IMR-90 (cell line): ENCODE data around the gene TAF1. TPM values are rescaled to one million over a fixed set of nuclear protein-coding genes. Genes with fewer than 3 reads are reported as not detected.

Source experiments
- ATAC-seq: fragments of 200-7000 bp; cut with Tn5 transposase; 2 replicates; pipeline ENCODE4 v1.9.1; 2020; ENCODE audit warnings: low read depth, mild to moderate bottlenecking, moderate library complexity
- BruUV-seq: library from RNA; stranded (reverse); fragments of 400-500 nt; replicated peaks from 2 replicates; lab custom pipeline; 2021; lab: Mats Ljungman, UMichigan
- CTCF ChIA-PET: fragments of 300-600 bp; formaldehyde crosslinking; extraction: SDS; loops from one replicate; lab custom pipeline; 2021; ENCODE audit warnings: antibody characterized with exemption; lab: Yijun Ruan, JAX
- POLR2A ChIA-PET: fragments of 300-600 bp; sonication (Branson Sonifier 250); formaldehyde crosslinking; loops from one replicate; lab custom pipeline; 2022; ENCODE audit warnings: antibody characterized with exemption; ENCODE audit not compliant: unreplicated experiment; lab: Charles Lee
- DNase-seq: peaks from one replicate; pipeline ENCODE4 v3.0.0; 2013
- H2AFZ ChIP-seq: replicated peaks from 2 replicates; pipeline ENCODE3; 2013; ENCODE audit warnings: low read length, mild to moderate bottlenecking; ENCODE audit not compliant: poor library complexity
- H2AK5ac ChIP-seq: 2 replicates; pipeline ENCODE4 v1.6.1; 2013; ENCODE audit warnings: low read depth, low read length, inconsistent platforms
- H2AK9ac ChIP-seq: replicated peaks from 2 replicates; pipeline ENCODE3; 2013; ENCODE audit warnings: mild to moderate bottlenecking, low read depth, low read length, moderate library complexity; ENCODE audit not compliant: poor library complexity
- H2BK120ac ChIP-seq: 2 replicates; pipeline ENCODE4 v1.6.1; 2013; ENCODE audit warnings: low read depth, low read length, inconsistent platforms
- H2BK15ac ChIP-seq: 3 replicates; pipeline ENCODE4 v1.6.1; 2013; ENCODE audit warnings: low read depth, low read length, inconsistent platforms
- H2BK20ac ChIP-seq: 2 replicates; pipeline ENCODE4 v1.6.1; 2013; ENCODE audit warnings: low read depth, mild to moderate bottlenecking, inconsistent platforms, low read length, moderate library complexity
- H2BK5ac ChIP-seq: 2 replicates; pipeline ENCODE4 v1.6.1; 2013; ENCODE audit warnings: mild to moderate bottlenecking, low read depth, low read length, inconsistent platforms; ENCODE audit not compliant: poor library complexity, severe bottlenecking
- H3K14ac ChIP-seq: replicated peaks from 2 replicates; pipeline ENCODE4 v1.6.1; 2013; ENCODE audit warnings: low read depth, low read length, inconsistent platforms
- H3K18ac ChIP-seq: 2 replicates; pipeline ENCODE4 v1.6.1; 2013; ENCODE audit warnings: low read depth, low read length, control low read depth
- H3K23ac ChIP-seq: 2 replicates; pipeline ENCODE4 v1.6.1; 2013; ENCODE audit warnings: low read depth, low read length, inconsistent platforms
- H3K27ac ChIP-seq: 2 replicates; pipeline ENCODE4 v1.5.1; 2013; ENCODE audit warnings: mild to moderate bottlenecking, control low read depth, low read length; ENCODE audit not compliant: insufficient read depth
- H3K27me3 ChIP-seq: 2 replicates; pipeline ENCODE4 v1.6.1; 2013; ENCODE audit warnings: low read length; ENCODE audit not compliant: control insufficient read depth, insufficient read depth
- H3K36me3 ChIP-seq: 2 replicates; pipeline ENCODE4 v1.6.1; 2013; ENCODE audit warnings: low read length, mixed read lengths; ENCODE audit not compliant: control insufficient read depth, insufficient read depth
- H3K4ac ChIP-seq: 2 replicates; pipeline ENCODE4 v1.6.1; 2013; ENCODE audit warnings: low read depth, low read length, inconsistent platforms
- H3K4me1 ChIP-seq: 2 replicates; pipeline ENCODE4 v1.6.1; 2013; ENCODE audit warnings: low read length, mixed read lengths; ENCODE audit not compliant: control insufficient read depth, insufficient read depth
- H3K4me2 ChIP-seq: 2 replicates; pipeline ENCODE4 v1.6.1; 2013; ENCODE audit warnings: low read depth, mild to moderate bottlenecking, control low read depth, low read length, moderate library complexity
- H3K4me3 ChIP-seq: 2 replicates; pipeline ENCODE4 v1.5.1; 2013; ENCODE audit warnings: low read depth, mild to moderate bottlenecking, control low read depth, low read length, moderate library complexity; ENCODE audit not compliant: insufficient read depth
- H3K56ac ChIP-seq: 2 replicates; pipeline ENCODE4 v1.6.1; 2013; ENCODE audit warnings: low read length, inconsistent platforms; ENCODE audit not compliant: insufficient read depth; ENCODE audit errors: extremely low read depth
- H3K79me1 ChIP-seq, 2 experiments: 2 replicates each; pipeline ENCODE4 v1.6.1; 2013; ENCODE audit warnings: low read length in 2 of 2, inconsistent platforms in 1 of 2, low read depth in 1 of 2
- H3K9ac ChIP-seq: 2 replicates; pipeline ENCODE4 v1.6.1; 2013; ENCODE audit warnings: low read depth, low read length, control low read depth
- H3K9me1 ChIP-seq: 2 replicates; pipeline ENCODE4 v1.6.1; 2013; ENCODE audit warnings: low read length, inconsistent platforms; ENCODE audit not compliant: insufficient read depth
- H3K9me3 ChIP-seq: 2 replicates; pipeline ENCODE4 v1.6.1; 2013; ENCODE audit warnings: low read length; ENCODE audit not compliant: control insufficient read depth, insufficient read depth
- H4K20me1 ChIP-seq: 2 replicates; pipeline ENCODE4 v1.6.1; 2013; ENCODE audit warnings: low read length, inconsistent platforms; ENCODE audit not compliant: insufficient read depth
- H4K5ac ChIP-seq: 2 replicates; pipeline ENCODE4 v1.6.1; 2013; ENCODE audit warnings: mild to moderate bottlenecking, low read depth, low read length, control low read depth
- H4K8ac ChIP-seq, 2 experiments: 2 replicates each; pipeline ENCODE4 v1.6.1; 2013; ENCODE audit warnings: low read depth in 2 of 2, low read length in 2 of 2, control low read depth in 1 of 2, inconsistent platforms in 1 of 2
- H4K91ac ChIP-seq: 2 replicates; pipeline ENCODE4 v1.6.1; 2013; ENCODE audit warnings: low read depth, low read length, inconsistent platforms; ENCODE audit not compliant: insufficient read depth
- BHLHE40 ChIP-seq: fragments of 150-350 bp; IDR thresholded peaks from 2 replicates; pipeline ENCODE4 v1.6.1; 2016; ENCODE audit warnings: mild to moderate bottlenecking, low read depth, low read length
- CEBPB ChIP-seq: IDR thresholded peaks from 2 replicates; pipeline ENCODE4 v1.6.1; 2012; ENCODE audit warnings: low read depth, low read length, improper control_type of control experiment
- CHD1 ChIP-seq: IDR thresholded peaks from 2 replicates; pipeline ENCODE4 v1.6.1; 2012; ENCODE audit warnings: low read depth, low read length, improper control_type of control experiment
- CTCF ChIP-seq: conservative IDR thresholded peaks from 2 replicates; pipeline ENCODE4 v1.5.1; 2012; ENCODE audit warnings: mild to moderate bottlenecking, low read depth, low read length, improper control_type of control experiment
- ELK1 ChIP-seq: fragments of 150-350 bp; IDR thresholded peaks from 2 replicates; pipeline ENCODE4 v1.6.1; 2016; ENCODE audit warnings: low read depth, mild to moderate bottlenecking, low read length, moderate library complexity, borderline replicate concordance
- FOS ChIP-seq: fragments of 150-350 bp; IDR thresholded peaks from 2 replicates; pipeline ENCODE4 v1.6.1; 2016; ENCODE audit warnings: low read depth, low read length
- MAFK ChIP-seq: IDR thresholded peaks from 2 replicates; pipeline ENCODE4 v1.6.1; 2012; ENCODE audit warnings: low read depth, low read length, improper control_type of control experiment
- MAZ ChIP-seq: IDR thresholded peaks from 2 replicates; pipeline ENCODE4 v1.6.1; 2012; ENCODE audit warnings: low read depth, mild to moderate bottlenecking, low read length, improper control_type of control experiment, moderate library complexity, borderline replicate concordance
- MXI1 ChIP-seq: IDR thresholded peaks from 2 replicates; pipeline ENCODE4 v1.6.1; 2012; ENCODE audit warnings: low read depth, mild to moderate bottlenecking, low read length, moderate library complexity, borderline replicate concordance
- NFE2L2 ChIP-seq: fragments of 150-350 bp; IDR thresholded peaks from 2 replicates; pipeline ENCODE4 v1.6.1; 2016; ENCODE audit warnings: low read depth, mild to moderate bottlenecking, low read length
- POLR2A ChIP-seq: IDR thresholded peaks from 2 replicates; pipeline ENCODE4 v1.6.1; 2012; ENCODE audit warnings: mild to moderate bottlenecking, low read depth, low read length
- RAD21 ChIP-seq: IDR thresholded peaks from 2 replicates; pipeline ENCODE4 v1.6.1; 2012; ENCODE audit warnings: low read length, improper control_type of control experiment
- RCOR1 ChIP-seq: IDR thresholded peaks from 2 replicates; pipeline ENCODE4 v1.6.1; 2012; ENCODE audit warnings: mild to moderate bottlenecking, low read length, improper control_type of control experiment; ENCODE audit not compliant: insufficient replicate concordance
- RFX5 ChIP-seq: IDR thresholded peaks from 2 replicates; pipeline ENCODE4 v1.8.0; 2012; ENCODE audit warnings: low read depth, mild to moderate bottlenecking, low read length, moderate library complexity
- SMC3 ChIP-seq: fragments of 150-350 bp; IDR thresholded peaks from 2 replicates; pipeline ENCODE4 v1.6.1; 2016; ENCODE audit warnings: low read depth, mild to moderate bottlenecking, antibody characterized with exemption, low read length, moderate library complexity
- USF2 ChIP-seq: fragments of 150-350 bp; IDR thresholded peaks from 2 replicates; pipeline ENCODE4 v1.6.1; 2017; ENCODE audit warnings: mild to moderate bottlenecking, antibody characterized with exemption, low read length, low read depth
- WGBS, 2 experiments: methylation state at CpG; one replicate each; pipeline versions ENCODE4 v1.1.5 to v1.1.7; 2013; ENCODE audit warnings: missing lambda C conversion rate in 2 of 2; ENCODE audit not compliant: insufficient read length in 1 of 2; ENCODE audit errors: extremely low coverage in 2 of 2; 5-methylcytosine and 5-hydroxymethylcytosine counted together
- dilution Hi-C: fragments of 300-500 bp; cut with HindIII; formaldehyde crosslinking; loops from one replicate; pipeline ENCODE4 v1.14.3; 2018; ENCODE audit warnings: low sequenced_read_pairs; ENCODE audit not compliant: unreplicated experiment
- in situ Hi-C: fragments of 300-500 bp; cut with MboI; formaldehyde crosslinking; loops from 3 replicates; pipeline ENCODE4 v1.14.3; 2019; ENCODE audit warnings: low sequenced_read_pairs, inconsistent platforms, mixed read lengths
- intact Hi-C: fragments of 100-400 bp; cut with micrococcal nuclease; formaldehyde crosslinking; loops from 2 replicates; pipeline ENCODE4 v1.10.0; 2022
- polyA plus RNA-seq, 3 experiments: library from polyadenylated mRNA; depleted of rRNA; stranded (reverse); fragments of >200 nt; gene quantifications; 2 replicates each; pipeline ENCODE4 v1.2.3, GENCODE V29; 2012; ENCODE audit warnings: low replicate concordance in 1 of 3
- total RNA-seq: library from RNA; depleted of rRNA; stranded (reverse); fragments of >200 nt; gene quantifications from 2 replicates; pipeline ENCODE4 v1.2.3, GENCODE V29; 2012

TAF1 gene
- total and polyA plus RNA-seq, 2 of the 4 experiments (the other 2 are of a cell fraction), result 15.7 to 25.5 TPM

GRCh38 chrX:71466979-71467523 is 100.9 kb downstream of the TAF1 start:
- BruUV-seq, result no TSS peak
- Histone ChIP-seq H2AFZ (no peak overlapping the region), H3K4me1 (no peaks in the 10 kb centered on the region), H3K56ac (no peak overlapping the region), H2AK9ac (no peak overlapping the region), H3K4ac (no peak overlapping the region), H3K27me3 (no peaks in the 10 kb centered on the region), H3K23ac (no peak overlapping the region), H3K18ac (no peak overlapping the region), H3K14ac (no peak overlapping the region), H4K20me1 (no peaks in the 10 kb centered on the region), H2BK20ac (no peak overlapping the region), H3K4me2 (no peak overlapping the region), H3K79me1 (no peaks in the 10 kb centered on the region), H4K8ac (no peak overlapping the region), H3K9ac (no peak overlapping the region), H2BK15ac (no peak overlapping the region), H2AK5ac (no peak overlapping the region), H3K9me3 (no peaks in the 10 kb centered on the region), H3K27ac (no peak overlapping the region), H3K9me1 (no peaks in the 10 kb centered on the region), H3K4me3 (no peak overlapping the region), H3K36me3 (peaks cover 12% of the 10 kb centered on the region), H4K5ac (no peak overlapping the region), H2BK5ac (no peak overlapping the region), H4K91ac (no peak overlapping the region), H2BK120ac (no peak overlapping the region)
- intact Hi-C loops (no loop called here), dilution Hi-C loops (no loop called here), in situ Hi-C loops (no loop called here)
- WGBS, 2 experiments, result no CpG with 5 or more reads among the region's 5 CpGs
- ChIA-PET CTCF (no interaction called here), POLR2A (no interaction called here)
- DNase-seq (no peak), ATAC-seq (no peak)
- TF ChIP-seq RCOR1 (no peak), FOS (no peak), NFE2L2 (no peak), CHD1 (no peak), RAD21 (no peak), RFX5 (no peak), MAZ (no peak), MXI1 (no peak), ELK1 (no peak), BHLHE40 (no peak), MAFK (no peak), POLR2A (no peak), CTCF (no peak), USF2 (no peak), CEBPB (no peak), SMC3 (no peak)
